Measurements from ENCODE around the gene PLD4.

The PLD4 gene

GRCh38 chr14:104937161-104937560, 12.5 kb downstream of the PLD4 start:
- H3K4me3 ChIP-seq (ENCODE audit: control insufficient read depth, low read depth, low read length), result no peak overlapping the region
- DNase-seq (ENCODE audit: low read depth), result no peak
- no peak for TF ChIP-seq CTCF (conservative IDR thresholded peaks at IDR 0.05; ENCODE audit: control insufficient read depth, insufficient read depth, low read depth, low read length)

GRCh38 chr14:104937694-104938365, 13.2 kb downstream of the PLD4 start:
- no peak for DNase-seq (ENCODE audit: low read depth)
- TF ChIP-seq CTCF (conservative IDR thresholded peaks at IDR 0.05; ENCODE audit: control insufficient read depth, insufficient read depth, low read depth, low read length), result no peak
- H3K4me3 ChIP-seq (ENCODE audit: control insufficient read depth, low read depth, low read length), result no peak overlapping the region

- no peak for DNase-seq (ENCODE audit: low read depth)
- no peak for TF ChIP-seq CTCF (conservative IDR thresholded peaks at IDR 0.05; ENCODE audit: control insufficient read depth, insufficient read depth, low read depth, low read length)
Measured at GRCh38 chr14:104938436-104938835, 13.8 kb downstream of the PLD4 start.

GRCh38 chr14:104938960-104939359, 14.3 kb downstream of the PLD4 start:
- no peak for DNase-seq (ENCODE audit: low read depth)
- no peak for TF ChIP-seq CTCF (conservative IDR thresholded peaks at IDR 0.05; ENCODE audit: control insufficient read depth, insufficient read depth, low read depth, low read length)
- no peak overlapping the region for H3K4me3 ChIP-seq (ENCODE audit: control insufficient read depth, low read depth, low read length)

More at GRCh38 chr14:104938436-104938835, 13.8 kb downstream of the PLD4 start:
- no peak overlapping the region for H3K4me3 ChIP-seq (ENCODE audit: control insufficient read depth, low read depth, low read length)

GRCh38 chr14:104939666-104940410, 15.2 kb downstream of the PLD4 start:
- TF ChIP-seq CTCF (conservative IDR thresholded peaks at IDR 0.05; ENCODE audit: control insufficient read depth, insufficient read depth, low read depth, low read length), result no peak
- no peak for DNase-seq (ENCODE audit: low read depth)
- no peak overlapping the region for H3K4me3 ChIP-seq (ENCODE audit: control insufficient read depth, low read depth, low read length)

GRCh38 chr14:104940526-104941150, 16.0 kb downstream of the PLD4 start:
- no peak for DNase-seq (ENCODE audit: low read depth)
- no peak overlapping the region for H3K4me3 ChIP-seq (ENCODE audit: control insufficient read depth, low read depth, low read length)
- TF ChIP-seq CTCF (conservative IDR thresholded peaks at IDR 0.05; ENCODE audit: control insufficient read depth, insufficient read depth, low read depth, low read length), result no peak
